ENCODE data around the gene MEIS2.
A peak's percentile ranks its signal among the peaks of the same experiment; 100 is the strongest.

MEIS2 gene

GRCh38 chr15:36867436-36867835, 232.9 kb downstream of the MEIS2 start:
- DNase-seq, result no peak

- no peak for DNase-seq
Measured at GRCh38 chr15:36866896-36867295, 233.5 kb downstream of the MEIS2 start.

DNA sequence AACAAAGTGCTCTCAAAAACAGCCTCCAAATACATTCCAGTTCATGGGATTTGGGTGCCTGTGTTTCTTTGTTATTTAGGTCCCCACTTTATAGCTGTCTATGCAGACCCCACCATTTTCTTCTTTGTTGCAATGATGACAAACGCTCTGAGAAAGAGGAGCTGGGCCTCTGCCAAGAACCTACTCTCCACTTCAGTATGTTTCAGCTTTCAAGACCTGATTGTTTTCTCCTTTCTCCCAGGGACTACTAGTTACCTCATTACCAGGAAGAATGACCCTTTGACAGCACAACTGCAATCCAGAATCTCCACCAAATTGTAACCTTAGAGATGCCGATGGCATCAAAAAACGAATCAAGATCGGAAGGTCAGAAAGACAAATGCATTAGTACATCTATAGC, 236.8 kb downstream of the MEIS2 start:
- no peak for DNase-seq

GRCh38 chr15:36860792-36861191, 239.6 kb downstream of the MEIS2 start:
- DNase-seq, result no peak

DNA sequence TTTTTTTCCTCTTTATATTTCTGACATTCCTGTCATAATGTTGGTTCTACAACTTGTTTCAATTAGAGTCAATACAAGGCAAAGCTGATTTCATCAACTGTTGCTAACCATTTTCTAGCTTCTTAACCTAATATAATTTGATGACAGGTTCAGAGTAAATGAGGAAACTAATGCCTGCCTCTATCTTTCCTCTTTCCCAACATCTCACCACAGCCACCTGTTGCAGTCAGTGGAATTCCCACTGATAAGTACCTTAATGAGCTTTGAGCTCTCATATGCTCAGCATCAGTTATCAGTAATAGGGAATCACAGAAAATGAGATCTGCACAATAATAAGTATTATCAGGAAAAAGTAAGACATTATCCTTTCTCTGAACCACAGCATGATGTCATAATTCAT, 241.9 kb downstream of the MEIS2 start:
- DNase-seq, result no peak

- no peak for DNase-seq
Measured at GRCh38 chr15:36856339-36856973, 243.9 kb downstream of the MEIS2 start.

GRCh38 chr15:36850864-36851263, 249.5 kb downstream of the MEIS2 start:
- DNase-seq, result no peak

DNA sequence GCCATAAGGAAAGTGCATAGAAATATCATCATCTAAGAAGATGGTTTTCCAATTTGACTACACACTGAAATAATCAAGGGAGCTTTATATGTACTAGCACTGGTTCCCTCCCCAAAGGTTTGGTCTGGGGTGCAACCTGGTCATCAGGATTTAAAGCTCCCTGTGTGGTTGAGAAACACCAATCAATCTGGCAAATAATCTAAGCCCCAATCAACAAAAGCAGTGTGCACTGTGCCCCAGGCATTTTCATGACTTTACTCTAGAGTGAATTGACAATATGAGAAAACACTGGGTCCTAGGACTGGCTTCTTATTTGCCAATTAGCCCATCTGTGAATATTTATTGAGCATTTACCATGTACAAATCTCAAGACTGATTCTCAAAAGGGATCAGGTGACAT, 255.1 kb downstream of the MEIS2 start:
- DNase-seq, result no peak

DNA sequence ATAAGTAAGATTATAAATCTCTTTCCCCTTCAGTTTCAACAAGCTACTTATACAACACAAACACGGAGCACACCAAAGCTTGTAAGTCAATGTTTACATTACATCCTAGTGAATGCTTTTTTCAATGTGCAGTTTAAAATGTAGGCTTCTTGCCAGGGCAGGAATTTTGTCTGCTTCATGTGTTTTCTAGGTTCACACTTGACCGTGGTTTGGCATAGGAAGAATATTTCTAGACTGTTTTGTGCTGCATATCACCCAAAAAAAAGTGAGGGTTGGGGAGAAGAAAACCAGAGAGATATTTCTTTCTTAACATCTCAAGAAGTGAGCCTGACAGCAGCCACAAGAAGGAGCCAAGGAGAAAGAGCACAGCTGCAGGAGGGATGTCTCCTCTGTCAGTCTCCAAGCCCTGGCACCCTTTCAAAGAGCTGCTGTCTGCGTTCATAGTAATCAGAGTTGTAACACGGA, 255.8 kb downstream of the MEIS2 start:
- DNase-seq, result no peak

- DNase-seq, result no peak
Measured at GRCh38 chr15:36843822-36844221, 256.5 kb downstream of the MEIS2 start.

GRCh38 chr15:36841193-36841592, 259.2 kb downstream of the MEIS2 start:
- peak; percentile 19 for DNase-seq

All from right hindlimb (tissue), 1 donor.